Astrocyte (in vitro differentiated cells and primary cell): Measurements from ENCODE around the gene CACNA1D.

Experiments used
- EZH2 ChIP-seq: IDR thresholded peaks from 2 replicates; pipeline ENCODE4 v1.6.1; 2012; ENCODE audit warnings: mild to moderate bottlenecking, low read length, inconsistent platforms; ENCODE audit not compliant: insufficient read depth
- TF ChIP-seq, protein P1 (sequence below): IDR thresholded peaks from 2 replicates; pipeline ENCODE4 v1.5.1; 2011; ENCODE audit warnings: low read depth, mild to moderate bottlenecking, inconsistent platforms, low read length, moderate library complexity; ENCODE audit not compliant: insufficient read depth

- TF ChIP-seq, protein P1, sequence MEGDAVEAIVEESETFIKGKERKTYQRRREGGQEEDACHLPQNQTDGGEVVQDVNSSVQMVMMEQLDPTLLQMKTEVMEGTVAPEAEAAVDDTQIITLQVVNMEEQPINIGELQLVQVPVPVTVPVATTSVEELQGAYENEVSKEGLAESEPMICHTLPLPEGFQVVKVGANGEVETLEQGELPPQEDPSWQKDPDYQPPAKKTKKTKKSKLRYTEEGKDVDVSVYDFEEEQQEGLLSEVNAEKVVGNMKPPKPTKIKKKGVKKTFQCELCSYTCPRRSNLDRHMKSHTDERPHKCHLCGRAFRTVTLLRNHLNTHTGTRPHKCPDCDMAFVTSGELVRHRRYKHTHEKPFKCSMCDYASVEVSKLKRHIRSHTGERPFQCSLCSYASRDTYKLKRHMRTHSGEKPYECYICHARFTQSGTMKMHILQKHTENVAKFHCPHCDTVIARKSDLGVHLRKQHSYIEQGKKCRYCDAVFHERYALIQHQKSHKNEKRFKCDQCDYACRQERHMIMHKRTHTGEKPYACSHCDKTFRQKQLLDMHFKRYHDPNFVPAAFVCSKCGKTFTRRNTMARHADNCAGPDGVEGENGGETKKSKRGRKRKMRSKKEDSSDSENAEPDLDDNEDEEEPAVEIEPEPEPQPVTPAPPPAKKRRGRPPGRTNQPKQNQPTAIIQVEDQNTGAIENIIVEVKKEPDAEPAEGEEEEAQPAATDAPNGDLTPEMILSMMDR, result no peak
- TF ChIP-seq EZH2, result no peak
These were observed 124.1 kb downstream of the CACNA1D start for GRCh38 chr3:53618524-53618906.
